ENCODE results near the gene FGFRL1.

Gene FGFRL1, protein sequence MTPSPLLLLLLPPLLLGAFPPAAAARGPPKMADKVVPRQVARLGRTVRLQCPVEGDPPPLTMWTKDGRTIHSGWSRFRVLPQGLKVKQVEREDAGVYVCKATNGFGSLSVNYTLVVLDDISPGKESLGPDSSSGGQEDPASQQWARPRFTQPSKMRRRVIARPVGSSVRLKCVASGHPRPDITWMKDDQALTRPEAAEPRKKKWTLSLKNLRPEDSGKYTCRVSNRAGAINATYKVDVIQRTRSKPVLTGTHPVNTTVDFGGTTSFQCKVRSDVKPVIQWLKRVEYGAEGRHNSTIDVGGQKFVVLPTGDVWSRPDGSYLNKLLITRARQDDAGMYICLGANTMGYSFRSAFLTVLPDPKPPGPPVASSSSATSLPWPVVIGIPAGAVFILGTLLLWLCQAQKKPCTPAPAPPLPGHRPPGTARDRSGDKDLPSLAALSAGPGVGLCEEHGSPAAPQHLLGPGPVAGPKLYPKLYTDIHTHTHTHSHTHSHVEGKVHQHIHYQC

DNA sequence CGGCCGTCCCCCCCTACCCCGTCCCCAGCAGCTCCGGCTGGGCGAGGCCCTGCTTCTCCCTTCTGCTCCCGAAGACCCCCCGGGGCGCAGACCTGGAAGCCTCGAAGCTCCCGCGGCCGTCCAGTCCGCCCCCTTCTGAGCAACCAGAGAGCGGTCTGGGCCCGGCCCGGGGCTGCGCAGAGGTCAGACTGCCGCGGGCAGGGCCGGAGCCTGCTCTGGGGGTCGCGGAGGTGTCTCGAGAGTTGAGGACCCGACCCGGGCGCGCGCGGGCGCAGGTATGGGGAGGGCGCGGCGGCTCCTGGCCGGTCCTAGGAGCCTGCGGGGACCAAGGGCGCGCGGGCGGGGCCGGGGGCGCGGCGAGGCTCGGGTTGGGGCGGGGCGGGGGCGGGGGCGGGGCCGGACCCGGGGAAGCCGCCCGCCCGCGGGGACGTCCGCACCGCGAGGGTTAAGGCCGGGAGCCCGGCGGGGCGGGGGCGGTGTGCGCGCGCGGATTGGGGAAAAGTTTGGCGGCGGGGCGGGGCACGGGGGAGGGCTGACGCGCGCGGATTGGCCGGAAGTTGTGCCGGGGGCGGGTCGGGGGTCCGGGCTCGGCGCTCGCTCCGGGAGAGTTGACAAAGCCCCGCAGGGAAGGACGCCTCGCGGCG lies at the start of gene FGFRL1:
TSS of gene FGFRL1 (plus strand) at position 605 of the 644 bp plus-strand sequence. CDS start 860 bp downstream, outside the sequence.
- DNase-seq: peak; percentile 36

DNA sequence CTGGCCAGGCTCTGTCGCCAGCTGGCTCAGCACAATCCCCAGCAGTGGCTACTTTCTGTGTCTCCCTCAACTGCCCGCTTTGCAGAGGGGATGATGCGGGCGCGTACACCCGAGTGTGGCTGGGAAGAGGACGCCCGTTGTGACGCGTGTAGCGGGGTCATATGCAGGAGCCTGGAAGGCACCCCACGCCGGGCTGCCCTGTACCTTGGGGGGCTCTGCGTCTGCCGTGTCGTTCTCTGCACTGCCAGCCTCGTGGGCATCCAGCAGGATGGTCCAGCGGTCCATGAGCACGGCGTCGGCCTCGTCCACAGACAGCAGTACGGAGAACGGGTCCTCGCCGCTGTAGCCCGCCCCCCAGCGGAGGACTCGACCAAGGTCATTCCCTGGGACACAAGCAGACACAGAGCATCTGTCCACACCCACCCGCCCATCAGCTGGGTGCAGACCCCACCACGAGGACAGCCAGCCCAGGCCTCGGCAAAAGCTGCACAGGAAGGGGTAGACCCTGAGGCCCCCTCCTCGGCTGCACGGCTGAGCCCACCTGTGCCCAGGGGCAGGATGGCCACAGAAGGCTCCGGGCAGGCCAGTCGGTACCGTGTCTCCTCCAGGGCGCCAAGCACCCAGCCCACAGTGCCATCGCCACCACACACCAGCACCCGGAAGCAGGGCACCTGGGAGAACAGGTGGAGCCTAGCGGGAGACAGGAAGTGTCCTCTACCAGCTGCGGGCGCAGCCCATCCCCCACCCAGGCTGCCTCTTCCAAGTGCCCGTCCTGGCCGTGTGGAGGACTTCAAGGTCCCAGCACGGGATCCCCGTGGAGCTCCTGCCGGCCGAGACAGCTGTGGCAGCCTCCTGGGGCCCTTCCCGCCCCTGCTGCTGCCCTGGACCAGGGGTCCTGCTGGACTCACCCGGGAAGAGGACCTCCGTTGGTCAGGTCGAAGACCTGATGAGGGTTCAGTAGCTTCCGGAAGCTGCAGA lies 48.9 kb upstream of the FGFRL1 start:
- peak; percentile 83 for DNase-seq

DNA sequence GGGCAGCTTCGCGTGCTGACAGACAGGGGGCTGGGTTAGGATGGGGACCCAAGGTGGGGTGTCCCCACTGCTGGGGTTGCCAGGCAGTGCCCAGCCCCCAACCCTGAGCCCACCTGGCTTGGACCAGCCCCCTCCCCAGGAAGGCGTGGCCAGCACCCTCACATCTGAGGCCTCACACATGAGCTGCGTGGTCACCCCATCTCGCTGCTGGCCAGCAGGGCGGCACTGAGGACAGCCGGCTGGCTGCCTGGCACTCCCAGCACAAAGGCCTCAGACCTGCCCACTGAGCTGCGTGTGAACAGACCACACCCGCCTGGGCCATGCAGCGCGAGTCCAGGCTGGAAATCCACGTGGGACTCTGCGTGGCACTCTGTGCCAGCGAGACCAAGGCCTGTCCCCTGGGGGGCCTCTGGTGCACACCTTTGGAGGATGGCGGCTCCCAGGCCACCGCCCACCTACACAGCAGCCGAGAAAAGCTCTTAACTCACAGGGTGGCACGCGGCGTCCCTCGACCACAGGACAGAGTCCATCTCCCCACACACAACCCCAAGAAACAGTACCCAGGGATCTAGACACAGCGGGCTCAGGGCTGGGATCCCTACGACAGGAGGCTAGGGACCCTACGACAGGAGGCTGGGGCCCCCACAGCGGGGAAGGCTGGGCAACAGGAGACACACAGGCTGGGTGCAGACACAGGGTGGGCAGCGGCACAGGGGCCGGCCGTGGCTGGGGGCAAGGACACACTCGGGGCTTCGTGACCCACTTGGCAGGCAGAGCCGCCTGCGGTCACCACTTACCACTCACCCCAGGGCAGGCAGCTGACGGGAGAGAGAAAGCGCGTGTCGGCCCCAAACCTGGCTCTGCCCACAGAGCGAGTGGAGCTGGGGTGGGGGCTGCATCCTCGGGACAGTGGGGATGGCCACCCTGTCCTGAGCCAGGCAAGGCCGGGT lies 47.9 kb upstream of the FGFRL1 start:
- DNase-seq: no peak

DNA sequence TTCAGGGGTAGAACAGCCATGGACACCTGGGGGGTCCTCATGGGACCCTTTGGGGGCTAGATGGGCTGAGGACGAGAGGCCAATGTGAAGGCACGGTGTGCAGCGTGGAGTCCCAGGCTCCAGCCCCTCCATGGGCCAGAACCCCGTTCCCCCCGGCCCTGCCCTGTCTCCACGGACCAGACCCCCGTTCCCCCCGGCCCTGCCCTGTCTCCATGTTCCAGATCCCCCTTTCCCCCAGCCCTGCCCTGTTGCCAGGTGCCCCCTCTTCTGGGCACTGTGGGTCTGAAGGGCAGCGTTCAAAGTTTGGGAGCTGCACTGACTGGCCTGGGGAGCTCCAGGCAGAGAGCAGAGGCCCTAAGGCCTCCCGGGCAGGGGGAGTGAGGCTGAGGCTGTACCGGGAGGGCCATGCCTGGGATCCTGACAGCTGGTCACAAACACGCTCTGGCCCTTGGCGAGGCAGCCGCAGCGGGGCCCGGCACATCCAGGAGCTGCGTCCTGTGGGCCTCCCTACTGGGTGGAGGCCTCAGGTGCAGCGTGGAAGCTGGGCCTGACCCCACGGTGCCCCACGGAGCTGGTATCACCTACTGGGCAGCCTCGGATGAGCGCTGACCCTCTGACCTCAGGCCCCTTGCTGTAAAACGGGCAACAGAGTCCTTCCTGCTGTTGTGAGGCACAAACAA lies 46.9 kb upstream of the FGFRL1 start:
- DNase-seq: no peak

DNA sequence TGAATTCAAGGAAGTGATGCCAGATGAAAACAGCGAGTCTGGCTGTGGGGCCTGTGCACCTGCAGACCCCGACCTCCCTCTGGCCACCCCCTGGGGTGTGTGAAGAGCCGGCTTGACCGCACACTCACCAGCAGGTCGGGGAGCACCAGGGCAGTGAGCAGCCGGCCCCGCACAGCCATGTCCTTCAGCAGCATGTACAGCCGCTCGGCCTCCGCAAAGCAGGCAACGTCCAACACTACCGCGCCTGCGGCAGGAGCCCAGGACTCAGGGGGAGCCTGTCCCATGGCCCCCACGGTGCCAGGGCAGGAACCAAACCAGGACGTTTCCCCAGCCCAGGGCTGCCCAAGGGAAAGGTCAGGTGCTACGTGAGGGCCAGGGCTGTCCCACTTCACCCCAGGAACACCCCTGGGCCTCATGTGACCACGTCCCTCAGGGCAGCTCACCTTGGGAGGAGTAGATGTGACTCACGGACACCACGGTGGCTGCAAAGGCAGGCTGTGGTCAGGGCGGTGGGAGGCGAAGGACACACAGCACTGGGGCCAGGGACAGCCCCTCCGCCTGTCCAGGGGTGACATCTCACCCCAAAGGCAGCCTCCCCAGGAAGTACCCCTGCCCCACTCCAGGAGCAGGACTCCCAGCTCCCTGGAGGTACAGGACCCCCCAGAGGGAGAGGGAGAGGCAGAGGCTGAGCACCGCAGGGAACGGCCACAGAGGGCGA lies 46.2 kb upstream of the FGFRL1 start:
- no peak for DNase-seq

DNA sequence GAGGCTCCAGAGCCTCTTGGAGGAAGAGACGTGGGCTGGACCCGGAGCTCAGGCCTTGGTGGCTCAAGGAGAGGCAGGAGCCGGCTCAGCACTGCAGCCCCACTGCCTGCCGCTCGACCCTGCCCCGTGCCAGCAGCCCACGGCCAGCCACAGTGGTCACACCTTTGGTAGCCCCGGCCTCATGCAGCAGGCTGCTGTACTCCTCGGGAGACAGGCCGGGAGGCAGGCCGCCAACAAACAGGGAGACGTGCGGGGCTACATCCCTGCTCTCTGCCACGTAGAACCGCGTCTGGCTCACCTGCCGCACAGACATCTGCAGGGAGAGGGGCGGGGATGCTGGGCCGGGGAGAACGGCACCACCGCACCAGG lies 45.7 kb upstream of the FGFRL1 start:
- no peak for DNase-seq

DNA sequence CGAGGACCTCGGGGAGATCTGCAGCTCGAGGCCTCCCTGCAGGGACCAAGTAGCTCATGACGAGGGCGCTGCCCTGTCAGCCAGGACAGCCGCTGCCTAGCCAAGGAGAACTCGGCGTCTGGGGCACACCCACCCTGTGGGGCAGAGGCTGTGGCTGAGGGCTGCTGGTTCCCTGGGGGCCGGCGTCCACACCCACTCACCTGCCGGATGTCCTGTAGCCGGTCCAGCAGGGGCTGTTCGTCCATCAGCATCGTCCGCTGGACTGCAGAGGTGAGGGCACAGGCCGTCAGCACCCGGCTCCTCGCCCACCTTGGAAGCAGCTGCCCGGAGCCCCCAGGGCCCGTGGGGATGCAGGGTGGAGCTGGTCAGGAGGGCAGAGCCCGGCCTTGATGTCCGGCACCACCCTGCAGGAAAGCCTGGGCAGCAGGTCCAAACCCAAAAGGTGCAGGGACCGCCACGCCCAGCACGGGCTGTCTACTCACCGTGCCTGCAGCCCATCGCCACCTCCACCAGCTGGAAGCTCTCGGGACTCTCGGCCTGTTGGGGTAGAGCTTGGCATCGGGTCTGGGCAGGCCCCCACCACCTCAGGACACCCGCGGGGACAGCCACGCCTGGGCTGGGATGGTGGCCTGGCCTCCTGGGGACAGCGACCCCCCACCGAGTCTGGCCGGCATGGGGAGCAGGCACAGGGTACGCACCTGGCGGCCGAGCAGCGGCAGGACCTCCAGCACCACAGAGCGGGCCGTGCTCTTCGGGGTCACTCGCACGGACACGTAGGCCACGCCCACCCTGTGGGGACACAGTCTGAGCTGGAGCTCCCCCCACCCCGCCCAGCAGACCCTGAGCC lies 44.9 kb upstream of the FGFRL1 start:
- no peak for DNase-seq

DNA sequence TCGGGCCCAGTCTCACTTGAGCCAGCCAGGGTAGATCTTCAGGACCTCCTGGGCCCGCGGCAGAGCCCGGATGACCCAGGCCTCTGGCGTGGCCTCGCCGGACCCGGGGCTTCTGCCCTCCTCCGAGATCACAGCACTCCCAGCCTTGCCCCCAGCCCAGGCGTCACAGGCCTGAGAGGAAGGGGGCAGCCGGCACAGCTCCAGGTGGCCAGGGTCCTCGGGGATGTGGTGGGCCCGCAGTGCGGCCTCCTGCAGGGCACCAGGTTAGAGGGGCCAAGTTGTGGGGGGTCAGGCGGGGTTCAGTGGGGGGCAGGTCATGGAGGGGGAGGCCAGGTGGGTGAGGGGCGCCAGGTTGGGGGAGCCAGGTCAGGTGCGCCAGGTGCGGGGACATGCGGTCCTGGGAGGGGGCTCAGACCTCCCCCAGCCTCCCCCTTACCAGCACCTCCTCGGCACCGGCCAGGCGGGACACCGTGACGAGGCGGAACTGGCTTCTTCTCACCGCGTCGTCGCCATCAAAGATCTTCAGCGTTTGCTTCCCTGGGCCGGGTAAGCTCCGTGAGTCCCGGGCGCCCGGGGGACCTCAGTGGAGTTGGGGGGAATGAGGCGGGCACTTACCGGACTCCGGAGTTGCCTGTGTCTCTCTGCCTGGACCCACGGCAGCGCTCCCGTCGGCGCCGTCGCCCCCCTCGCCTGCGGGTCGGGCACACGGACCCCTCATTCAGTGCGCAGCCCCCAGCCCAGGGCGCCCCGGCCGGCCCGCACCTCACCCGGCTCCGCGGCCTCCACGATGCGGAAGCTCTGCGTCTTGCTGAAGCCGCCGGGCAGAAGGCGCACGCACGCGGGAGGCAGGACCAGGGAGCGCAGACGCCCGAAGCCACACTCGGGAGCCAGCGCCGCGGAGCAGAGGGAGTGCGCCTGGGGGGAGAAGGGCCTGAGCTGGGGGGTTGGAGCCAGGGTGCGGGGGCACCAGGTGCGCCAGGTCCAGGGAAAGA lies 44.0 kb upstream of the FGFRL1 start:
- DNase-seq: no peak

DNA sequence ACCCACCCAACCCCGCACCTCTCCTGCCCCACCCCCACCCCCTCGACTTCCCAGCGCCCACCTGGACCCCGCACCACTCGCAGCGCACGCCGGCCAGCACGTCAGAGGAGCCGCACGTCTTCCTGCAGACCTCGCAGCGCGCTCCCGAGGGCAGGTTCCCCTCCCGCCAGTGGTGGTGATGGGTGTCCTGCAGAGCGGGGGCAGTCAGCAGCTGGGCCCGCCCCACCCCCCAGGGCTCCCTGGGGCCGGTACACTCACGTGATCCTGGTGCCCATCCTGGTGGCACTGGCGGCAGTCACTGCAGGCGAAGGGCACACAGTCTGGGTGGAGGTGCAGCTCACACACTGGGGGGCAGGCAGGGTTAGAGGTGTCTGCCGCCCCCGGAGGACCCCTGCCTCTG lies 43.2 kb upstream of the FGFRL1 start:
- no peak for DNase-seq

DNA sequence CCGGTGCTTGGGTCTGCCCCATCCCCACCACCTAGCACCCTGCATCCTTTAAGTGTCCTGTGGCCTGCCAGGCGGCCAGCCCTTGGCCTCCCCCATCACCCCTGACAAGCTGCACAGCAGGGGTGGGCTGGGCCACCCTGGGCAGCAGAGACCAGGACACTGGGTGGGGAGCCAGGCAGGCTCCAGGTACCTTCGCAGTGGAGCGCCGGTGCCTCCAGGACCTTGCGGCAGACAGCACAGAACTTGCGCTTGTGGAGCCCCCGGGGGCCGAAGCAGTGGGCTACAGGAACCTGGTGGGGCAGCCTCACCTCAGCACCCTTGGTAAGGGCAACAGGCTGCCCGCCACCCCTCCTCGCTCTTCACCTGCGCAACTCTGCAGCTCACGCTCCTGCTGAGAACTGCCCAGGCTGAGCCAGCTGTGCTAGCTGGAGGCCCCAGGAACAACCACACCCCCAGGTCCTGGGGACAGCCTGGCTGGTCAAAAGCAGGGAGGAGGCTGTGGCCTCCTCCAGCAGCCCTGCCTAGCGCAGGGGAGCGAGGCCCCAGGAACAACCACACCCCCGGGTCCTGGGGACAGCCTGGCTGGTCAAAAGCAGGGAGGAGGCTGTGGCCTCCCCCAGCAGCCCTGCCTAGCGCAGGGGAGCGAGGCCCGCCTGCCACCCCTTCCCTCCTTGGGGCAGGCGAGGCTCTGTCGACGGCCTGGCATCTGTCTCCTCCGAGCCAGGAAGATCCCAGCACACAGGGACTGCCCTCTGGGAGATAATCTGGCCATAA lies 42.6 kb upstream of the FGFRL1 start:
- DNase-seq: no peak

DNA sequence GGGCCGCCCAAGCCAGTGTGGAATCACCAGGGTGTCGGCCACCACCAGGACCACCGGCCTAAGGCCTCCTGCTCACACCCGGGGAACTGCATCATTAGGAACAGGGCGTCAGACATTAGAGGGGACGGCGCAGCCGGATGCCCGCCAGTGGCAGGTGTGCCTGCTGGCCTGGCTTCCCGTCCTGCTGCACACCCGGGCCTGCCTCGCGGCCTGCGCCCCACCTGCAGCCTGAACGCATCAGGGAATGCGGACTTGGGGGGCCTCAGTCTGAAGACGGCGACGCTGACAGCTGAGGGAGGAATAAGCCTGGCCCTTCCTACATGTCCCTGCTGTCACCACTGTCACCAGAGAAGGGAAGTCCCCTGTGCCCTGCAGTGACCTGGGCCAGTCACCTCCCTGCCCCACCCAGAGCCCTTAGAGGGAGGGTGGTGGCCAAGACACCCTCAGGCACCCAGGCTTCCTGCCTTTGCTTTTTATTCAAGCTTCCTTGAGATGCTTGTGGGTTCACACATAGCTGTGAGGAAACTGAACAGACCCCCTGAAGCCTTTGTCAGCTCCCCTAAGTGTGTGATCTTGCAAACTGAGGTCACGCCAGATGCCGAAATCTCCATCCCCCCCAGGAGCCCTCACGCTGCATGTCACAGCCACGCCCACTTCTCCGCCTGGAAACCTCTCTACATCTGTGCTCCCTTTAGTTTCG lies 41.2 kb upstream of the FGFRL1 start:
- no peak for DNase-seq

DNA sequence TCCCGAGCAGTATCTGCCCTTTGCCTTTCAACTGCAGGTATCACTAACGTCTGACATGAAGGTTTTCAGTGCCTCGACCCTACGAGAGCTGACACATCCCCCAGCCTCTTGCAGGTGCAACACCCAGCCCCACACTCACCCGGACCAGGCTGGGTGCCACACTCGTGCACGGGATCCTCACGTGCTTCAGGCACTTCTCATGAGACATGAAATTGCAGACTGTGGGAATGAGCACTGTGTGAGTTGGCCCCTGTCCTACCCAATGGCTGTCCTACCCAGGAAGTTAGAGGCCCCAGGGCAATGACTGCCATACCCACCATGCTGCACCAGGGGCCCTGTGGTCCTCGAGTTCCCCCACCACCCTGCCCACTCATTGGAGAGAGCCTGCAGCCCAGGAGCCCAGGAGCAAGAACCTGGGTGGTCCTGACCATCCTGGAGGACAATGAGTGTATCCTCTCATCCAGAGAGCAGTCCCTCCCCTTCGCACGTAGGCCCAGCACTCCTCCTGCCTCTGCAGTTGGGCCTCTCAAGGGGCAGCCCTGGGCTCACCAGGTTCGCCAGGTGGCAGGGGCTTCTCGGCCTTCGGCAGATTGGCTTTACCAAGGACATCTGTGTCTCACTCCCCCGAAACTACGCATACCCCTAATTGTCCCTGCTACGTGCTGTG lies 40.4 kb upstream of the FGFRL1 start:
- DNase-seq: no peak

DNA sequence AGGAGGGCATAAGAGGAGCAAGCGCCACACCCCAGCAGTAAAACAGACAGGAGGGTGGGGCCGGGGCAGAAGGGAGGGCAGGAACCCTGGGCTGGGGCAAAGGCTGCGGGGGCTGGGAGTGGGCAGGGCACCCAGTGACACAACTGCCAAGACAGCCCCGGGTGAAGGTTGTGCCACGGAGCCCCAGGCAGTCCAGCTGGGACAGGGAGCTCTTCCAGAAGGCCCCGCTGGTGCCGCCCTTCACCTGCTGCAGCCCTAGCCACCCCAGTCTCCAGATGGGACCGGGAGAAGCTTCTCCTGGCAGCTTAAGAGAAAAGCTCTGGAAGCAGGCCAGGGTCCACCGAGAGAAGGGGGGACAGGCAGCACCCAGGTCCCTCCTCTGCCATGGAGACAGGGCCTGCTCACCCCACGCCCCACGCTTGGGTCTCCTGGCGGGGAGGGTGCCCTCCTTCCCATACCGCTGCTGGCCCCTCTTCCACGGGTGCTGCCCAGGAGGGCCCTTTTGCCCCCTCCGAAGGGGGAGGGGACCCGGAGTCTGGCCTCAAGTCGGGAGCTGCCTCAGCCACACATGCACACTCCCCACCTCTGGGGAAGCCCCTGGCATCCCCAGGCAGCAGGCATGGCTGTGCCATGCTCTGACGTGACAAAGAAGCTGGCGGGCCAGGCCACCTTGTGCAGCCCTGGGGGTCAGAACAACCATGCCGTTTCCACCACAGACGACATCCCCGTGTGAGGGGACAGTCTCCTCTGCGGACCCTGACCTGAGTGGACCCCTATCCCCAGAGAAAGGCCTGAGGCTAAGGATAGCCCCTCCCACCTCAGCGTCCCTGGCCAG lies 39.5 kb upstream of the FGFRL1 start:
- DNase-seq: no peak

DNA sequence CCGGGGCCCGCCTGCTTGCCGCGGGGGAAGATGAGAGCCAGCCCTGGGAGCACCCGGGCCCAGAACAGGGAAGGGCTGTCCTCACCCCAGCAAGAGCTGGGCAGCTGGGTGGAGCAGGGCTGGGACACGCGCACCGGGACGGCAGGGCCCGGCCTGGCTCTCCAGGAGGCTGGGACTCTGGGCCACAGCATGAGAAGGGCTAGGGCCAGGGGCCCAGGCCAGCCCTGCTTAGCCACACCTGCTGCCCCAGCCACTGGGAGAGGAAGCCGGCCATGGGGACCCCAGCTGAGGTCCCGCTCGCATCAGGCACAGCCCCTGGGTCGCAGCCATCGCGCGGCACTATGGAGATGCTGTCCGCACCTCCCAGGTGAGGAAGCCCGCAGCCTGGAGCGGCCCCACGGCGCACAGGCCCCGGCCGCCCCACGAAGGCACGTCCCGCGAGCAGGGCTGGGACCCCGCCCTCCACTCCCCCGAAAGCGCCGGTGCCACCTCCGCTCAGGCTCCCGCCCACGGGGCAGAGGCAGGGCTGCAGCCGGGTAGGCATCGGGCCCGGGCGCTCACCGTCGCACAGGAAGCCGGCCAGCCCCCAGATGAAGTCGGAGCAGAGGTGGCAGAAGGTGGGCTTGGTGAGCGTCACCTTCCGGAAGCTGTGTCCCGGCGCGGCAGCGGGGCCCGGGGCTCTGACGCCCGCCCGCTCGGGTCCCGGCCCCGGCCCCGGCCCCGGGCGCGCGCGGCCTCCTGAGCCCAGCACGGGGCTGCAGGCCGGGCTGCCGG lies 38.6 kb upstream of the FGFRL1 start:
- DNase-seq: no peak

All from NCI-H774 (cell line).